Prostate gland (tissue), 2 donors: ENCODE measurements around the gene THAP9.

Experiments used
- CTCF ChIP-seq, 4 experiments: fragments of 200-600 bp in 2 of 4; fragments of 450-650 bp in 2 of 4; sonication (generic) in 2 of 4; IDR thresholded peaks; 1 replicate in 3 of 4; 2 replicates in 1 of 4; pipeline ENCODE4 v1.5.1; 2016 to 2019; ENCODE audit warnings: antibody characterized with exemption in 4 of 4, mild to moderate bottlenecking in 2 of 4, moderate library complexity in 2 of 4
- POLR2A ChIP-seq: fragments of 450-650 bp; IDR thresholded peaks from one replicate; pipeline ENCODE4 v1.6.1; 2016; ENCODE audit warnings: antibody characterized with exemption, mild to moderate bottlenecking

- TF ChIP-seq CTCF (IDR thresholded peaks at IDR 0.05) (no peak), POLR2A (no peak)
Measured at GRCh38 chr4:82893942-82894341, 6.6 kb upstream of the THAP9 start.
